ENCODE data around the gene RPN2. TPM values are rescaled to one million over a fixed set of nuclear protein-coding genes. Genes with fewer than 3 reads are reported as not detected.

Gene RPN2
- total RNA-seq, 1 experiment from 2014 or later = 222 TPM

GRCh38 chr20:37209661-37210314 lies 30.7 kb downstream of the RPN2 start:
- DNase-seq (ENCODE audit: low spot score) = no peak
- POLR2A ChIA-PET (ENCODE audit: low non-redundant PET) = no interaction called here
- no peaks in the 10 kb centered on the region for H3K4me1 ChIP-seq (ENCODE audit: insufficient read depth, low read length, poor library complexity, severe bottlenecking)
- BruUV-seq (replicated peaks) = no TSS peak
- no peak overlapping the region for H3K27ac ChIP-seq (ENCODE audit: low read depth, low read length, poor library complexity, severe bottlenecking)
- peaks cover 81% of the 10 kb centered on the region for H3K36me3 ChIP-seq (ENCODE audit: insufficient read depth, low read length, poor library complexity, severe bottlenecking)
- intact Hi-C loops (cut with micrococcal nuclease; ENCODE audit: unreplicated experiment) = no loop called here
- H3K27me3 ChIP-seq (replicated peaks; ENCODE audit: insufficient read depth, low read depth, low read length, poor library complexity) = no peaks in the 10 kb centered on the region
- no peaks in the 10 kb centered on the region for H3K9me3 ChIP-seq (ENCODE audit: low read depth, low read length, poor library complexity, severe bottlenecking)
- TF ChIP-seq EZH2 (IDR thresholded peaks at IDR 0.05; ENCODE audit: borderline replicate concordance, low read depth, low read length, poor library complexity, severe bottlenecking) (no peak), CTCF (conservative IDR thresholded peaks at IDR 0.05; ENCODE audit: low read depth, low read length) (no peak)
- CTCF ChIA-PET = no interaction called here
- no peak overlapping the region for H3K4me3 ChIP-seq (ENCODE audit: low read depth, low read length, poor library complexity, severe bottlenecking)

GRCh38 chr20:37218441-37218840 lies 39.3 kb downstream of the RPN2 start:
- CTCF ChIA-PET = no interaction called here
- Histone ChIP-seq H3K27ac (ENCODE audit: low read depth, low read length, poor library complexity, severe bottlenecking) (no peak overlapping the region), H3K27me3 (replicated peaks; ENCODE audit: insufficient read depth, low read depth, low read length, poor library complexity) (no peaks in the 10 kb centered on the region), H3K4me1 (ENCODE audit: insufficient read depth, low read length, poor library complexity, severe bottlenecking) (no peaks in the 10 kb centered on the region), H3K4me3 (ENCODE audit: low read depth, low read length, poor library complexity, severe bottlenecking) (no peak overlapping the region), H3K36me3 (ENCODE audit: insufficient read depth, low read length, poor library complexity, severe bottlenecking) (peaks cover 51% of the 10 kb centered on the region), H3K9me3 (ENCODE audit: low read depth, low read length, poor library complexity, severe bottlenecking) (no peaks in the 10 kb centered on the region)
- no peak for DNase-seq (ENCODE audit: low spot score)
- intact Hi-C loops (cut with micrococcal nuclease; ENCODE audit: unreplicated experiment) = no loop called here
- TF ChIP-seq CTCF (conservative IDR thresholded peaks at IDR 0.05; ENCODE audit: low read depth, low read length) (no peak), EZH2 (IDR thresholded peaks at IDR 0.05; ENCODE audit: borderline replicate concordance, low read depth, low read length, poor library complexity, severe bottlenecking) (no peak)
- POLR2A ChIA-PET (ENCODE audit: low non-redundant PET) = no interaction called here
- BruUV-seq (replicated peaks) = no TSS peak

GRCh38 chr20:37218976-37219375 lies 39.8 kb downstream of the RPN2 start:
- ChIA-PET POLR2A (ENCODE audit: low non-redundant PET) (no interaction called here), CTCF (no interaction called here)
- H3K9me3 ChIP-seq (ENCODE audit: low read depth, low read length, poor library complexity, severe bottlenecking) = no peaks in the 10 kb centered on the region
- BruUV-seq (replicated peaks) = no TSS peak
- TF ChIP-seq CTCF (conservative IDR thresholded peaks at IDR 0.05; ENCODE audit: low read depth, low read length) (no peak), EZH2 (IDR thresholded peaks at IDR 0.05; ENCODE audit: borderline replicate concordance, low read depth, low read length, poor library complexity, severe bottlenecking) (no peak)
- no peak overlapping the region for H3K27ac ChIP-seq (ENCODE audit: low read depth, low read length, poor library complexity, severe bottlenecking)
- H3K27me3 ChIP-seq (replicated peaks; ENCODE audit: insufficient read depth, low read depth, low read length, poor library complexity) = no peaks in the 10 kb centered on the region
- no peaks in the 10 kb centered on the region for H3K4me1 ChIP-seq (ENCODE audit: insufficient read depth, low read length, poor library complexity, severe bottlenecking)
- no peak overlapping the region for H3K4me3 ChIP-seq (ENCODE audit: low read depth, low read length, poor library complexity, severe bottlenecking)
- H3K36me3 ChIP-seq (ENCODE audit: insufficient read depth, low read length, poor library complexity, severe bottlenecking) = peaks cover 51% of the 10 kb centered on the region
- DNase-seq (ENCODE audit: low spot score) = no peak
- intact Hi-C loops (cut with micrococcal nuclease; ENCODE audit: unreplicated experiment) = no loop called here
